Ovary (tissue), 3 donors: ENCODE measurements around the gene MYO5B.

Experiments used
- EP300 ChIP-seq: sonication (generic); formaldehyde crosslinking; IDR thresholded peaks from one replicate; pipeline ENCODE4 v1.6.1; 2017; ENCODE audit warnings: antibody characterized with exemption
- POLR2A ChIP-seq: fragments of 450-650 bp; IDR thresholded peaks from one replicate; pipeline ENCODE4 v1.6.1; 2017; ENCODE audit warnings: antibody characterized with exemption, mild to moderate bottlenecking, moderate library complexity
- TF ChIP-seq, protein P1 (sequence below), 3 donors: fragments of 450-650 bp in 2 of 3; fragments of 200-600 bp in 1 of 3; IDR thresholded peaks; one replicate each; pipeline versions ENCODE4 v1.5.1 to v1.8.0; 2016 to 2022; ENCODE audit warnings: antibody characterized with exemption in 3 of 3, mild to moderate bottlenecking in 1 of 3
- donor health status: DM: no; HTN: no; CAD: no.

DNA sequence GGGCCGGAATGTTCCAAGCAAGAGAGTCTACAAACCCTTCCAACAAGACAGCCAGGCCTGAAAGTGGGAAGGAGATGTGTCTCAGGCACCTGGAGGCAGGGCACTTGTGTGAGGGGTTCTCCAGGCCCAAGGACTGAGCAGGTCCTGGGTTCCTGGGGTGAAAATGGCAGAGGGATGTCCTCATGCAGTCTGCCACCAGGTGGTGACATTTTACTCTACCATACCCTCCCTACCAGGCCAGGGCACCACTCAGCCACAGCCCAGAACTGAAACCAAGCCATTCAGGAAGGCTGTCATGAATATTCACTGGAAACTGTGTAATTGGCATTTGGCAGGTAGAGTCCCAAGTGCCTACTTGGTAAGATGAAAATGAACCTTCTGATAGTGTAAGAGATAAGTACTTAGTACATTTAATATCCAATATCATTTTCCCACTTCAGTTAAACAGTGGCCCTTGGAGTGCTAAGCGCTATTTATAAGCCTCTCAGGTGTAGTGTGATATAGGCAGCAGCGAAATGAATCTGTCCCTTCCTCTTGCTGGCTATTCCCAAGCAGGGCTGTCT lies 185.1 kb downstream of the MYO5B start:
- TF ChIP-seq POLR2A (no peak), EP300 (no peak)
- TF ChIP-seq, protein P1, sequence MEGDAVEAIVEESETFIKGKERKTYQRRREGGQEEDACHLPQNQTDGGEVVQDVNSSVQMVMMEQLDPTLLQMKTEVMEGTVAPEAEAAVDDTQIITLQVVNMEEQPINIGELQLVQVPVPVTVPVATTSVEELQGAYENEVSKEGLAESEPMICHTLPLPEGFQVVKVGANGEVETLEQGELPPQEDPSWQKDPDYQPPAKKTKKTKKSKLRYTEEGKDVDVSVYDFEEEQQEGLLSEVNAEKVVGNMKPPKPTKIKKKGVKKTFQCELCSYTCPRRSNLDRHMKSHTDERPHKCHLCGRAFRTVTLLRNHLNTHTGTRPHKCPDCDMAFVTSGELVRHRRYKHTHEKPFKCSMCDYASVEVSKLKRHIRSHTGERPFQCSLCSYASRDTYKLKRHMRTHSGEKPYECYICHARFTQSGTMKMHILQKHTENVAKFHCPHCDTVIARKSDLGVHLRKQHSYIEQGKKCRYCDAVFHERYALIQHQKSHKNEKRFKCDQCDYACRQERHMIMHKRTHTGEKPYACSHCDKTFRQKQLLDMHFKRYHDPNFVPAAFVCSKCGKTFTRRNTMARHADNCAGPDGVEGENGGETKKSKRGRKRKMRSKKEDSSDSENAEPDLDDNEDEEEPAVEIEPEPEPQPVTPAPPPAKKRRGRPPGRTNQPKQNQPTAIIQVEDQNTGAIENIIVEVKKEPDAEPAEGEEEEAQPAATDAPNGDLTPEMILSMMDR (IDR thresholded peaks at IDR 0.05), result no peak
